GM21825 (cell line): ENCODE results near the gene BCAP29.
"Not testable (repeated sequence)": the region's sequence is repeated elsewhere in the genome, so short reads cannot be mapped to it uniquely, and the experiment has no call there.

Experiments
- ATAC-seq: cut with Tn5 transposase; IDR thresholded peaks from one replicate; pipeline ENCODE4 v1.9.1; 2021; ENCODE audit warnings: mild to moderate bottlenecking, moderate library complexity; ENCODE audit not compliant: unreplicated experiment

Gene BCAP29

DNA sequence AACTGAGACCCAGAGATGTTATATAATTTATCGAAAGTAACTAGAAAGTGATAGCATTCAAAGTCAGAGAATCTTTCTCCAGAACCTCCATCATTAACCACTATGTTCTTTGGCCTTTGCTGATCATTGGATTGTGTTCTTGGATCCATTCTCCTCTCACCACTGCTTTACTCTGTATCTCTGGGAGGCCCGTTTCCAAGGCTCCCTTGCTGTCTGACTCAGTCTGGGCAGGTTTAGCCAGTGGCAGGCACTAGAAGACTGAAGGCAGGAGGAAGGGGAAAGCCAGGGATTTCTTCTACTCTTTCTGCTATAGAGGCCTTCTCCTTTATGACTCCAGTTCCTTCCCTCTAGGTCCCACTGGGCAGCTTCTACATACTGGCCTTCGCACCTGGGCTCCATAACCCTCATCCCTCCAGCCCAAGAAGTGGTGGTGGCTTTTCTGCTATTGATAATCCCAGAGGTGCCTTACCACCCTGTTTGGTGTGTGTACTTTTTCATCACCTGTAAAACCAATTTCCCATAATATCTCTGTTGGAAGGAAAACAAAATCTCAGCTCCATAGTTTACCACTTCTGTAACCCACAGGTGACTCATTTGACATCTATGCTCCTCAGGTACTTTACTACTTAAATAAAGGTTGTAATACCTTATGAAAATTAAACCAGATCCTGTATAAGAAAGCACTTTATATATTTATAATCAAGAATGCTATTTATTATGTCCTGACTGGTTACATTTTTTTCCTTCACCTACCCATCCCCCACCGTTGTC, 36.0 kb downstream of the BCAP29 start:
- ATAC-seq = no peak

- peak; percentile 58 for ATAC-seq
Measured at GRCh38 chr7:107622429-107622828, 42.4 kb downstream of the BCAP29 start.

- no peak for ATAC-seq
Measured at GRCh38 chr7:107622894-107623293, 42.8 kb downstream of the BCAP29 start.

GRCh38 chr7:107627002-107627401, 47.0 kb downstream of the BCAP29 start:
- no peak for ATAC-seq

DNA sequence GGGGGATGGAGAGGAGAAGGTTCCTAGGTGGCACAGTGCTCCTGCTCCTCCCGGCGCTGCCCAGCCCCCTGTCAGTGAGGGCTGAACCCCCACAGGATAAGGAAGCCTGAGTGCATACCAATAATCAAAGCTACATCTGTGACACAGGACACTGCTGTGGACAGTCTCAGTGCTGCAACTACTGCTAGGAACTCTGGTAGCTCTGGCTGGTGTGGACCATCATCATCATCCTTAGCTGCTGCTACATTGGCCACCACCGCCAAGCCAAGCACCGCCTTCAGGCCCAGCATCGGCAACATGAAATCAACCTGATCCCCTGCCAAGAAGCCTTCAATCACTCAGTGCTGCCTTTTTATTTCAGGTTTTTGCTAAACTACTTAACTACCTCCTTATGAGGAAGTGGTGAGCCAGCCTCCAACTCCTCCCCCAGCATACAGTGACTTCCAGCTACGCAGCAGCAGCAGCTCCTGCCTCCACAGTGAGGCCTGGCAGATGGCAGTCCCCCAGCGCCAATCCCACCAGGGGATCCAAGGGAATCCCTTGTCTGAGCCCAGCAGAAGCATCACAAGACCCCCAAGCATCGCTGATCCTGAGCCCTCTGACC, 48.5 kb downstream of the BCAP29 start:
- no peak for ATAC-seq

GRCh38 chr7:107630342-107630741, 50.3 kb downstream of the BCAP29 start:
- ATAC-seq = no peak

DNA sequence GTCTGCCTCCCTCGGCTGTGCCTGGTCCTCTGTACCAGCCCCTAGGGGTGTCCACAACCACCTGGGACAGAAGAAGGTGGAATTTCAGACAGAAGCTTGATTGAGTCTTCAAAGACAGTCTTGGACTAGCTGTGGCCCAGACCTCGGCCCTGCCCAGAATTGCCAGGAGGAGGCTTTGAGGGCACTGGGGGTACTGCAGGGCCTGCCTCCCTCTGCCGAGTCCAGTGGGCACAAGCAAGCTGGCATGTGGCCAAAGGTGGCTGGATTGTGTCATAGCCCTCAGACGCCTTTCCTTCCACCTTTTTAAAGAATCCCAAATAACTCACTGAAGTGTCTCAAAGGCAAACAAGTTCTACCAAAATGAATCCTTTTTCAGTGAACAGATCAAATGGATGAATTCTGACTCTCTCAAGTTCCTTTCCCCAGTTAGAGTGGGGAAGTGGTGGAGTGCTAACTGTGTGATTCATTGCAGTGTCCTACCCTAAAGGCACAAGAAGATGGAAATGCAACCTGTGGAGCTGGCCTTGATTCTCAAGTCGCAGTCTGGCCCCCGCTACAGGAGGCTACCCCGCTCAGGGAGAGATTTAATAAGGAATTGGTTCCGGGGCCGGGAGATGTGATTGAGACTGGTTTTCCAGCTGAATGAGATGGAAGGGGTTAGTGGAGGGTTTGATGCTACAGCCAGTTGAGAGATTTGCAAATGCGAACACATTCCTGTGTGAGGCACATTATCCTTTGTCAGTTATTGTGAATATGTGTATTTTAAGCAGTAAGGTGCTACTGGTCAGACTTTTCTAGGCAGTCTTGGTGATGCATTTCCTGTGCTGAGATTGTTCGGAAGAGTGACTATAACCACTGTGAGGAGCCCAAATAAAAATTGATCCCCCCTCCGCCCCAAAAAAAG, 51.8 kb downstream of the BCAP29 start:
- no peak for ATAC-seq

- no peak for ATAC-seq
Measured at GRCh38 chr7:107632492-107632865, 52.4 kb downstream of the BCAP29 start.

DNA sequence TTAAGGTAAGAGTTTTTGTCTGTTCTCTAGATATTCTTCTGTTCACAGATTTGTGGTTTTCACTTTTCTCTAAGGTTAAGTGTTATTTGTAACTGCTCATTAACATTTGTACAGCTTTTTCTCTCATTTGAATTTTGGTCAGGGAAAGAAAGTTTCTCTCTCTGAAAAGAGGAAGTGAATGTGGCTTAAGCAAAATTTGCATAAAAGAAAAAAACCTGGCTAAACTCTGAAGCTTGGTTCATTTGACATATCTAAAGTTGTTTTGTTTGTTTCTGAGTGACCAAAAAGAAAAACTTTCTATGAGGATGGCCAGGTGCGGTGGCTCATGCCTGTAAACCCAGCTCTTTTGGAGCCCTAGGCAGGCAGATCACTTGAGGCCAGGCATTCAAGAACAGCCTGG, 58.5 kb downstream of the BCAP29 start:
- ATAC-seq = peak; percentile 93

DNA sequence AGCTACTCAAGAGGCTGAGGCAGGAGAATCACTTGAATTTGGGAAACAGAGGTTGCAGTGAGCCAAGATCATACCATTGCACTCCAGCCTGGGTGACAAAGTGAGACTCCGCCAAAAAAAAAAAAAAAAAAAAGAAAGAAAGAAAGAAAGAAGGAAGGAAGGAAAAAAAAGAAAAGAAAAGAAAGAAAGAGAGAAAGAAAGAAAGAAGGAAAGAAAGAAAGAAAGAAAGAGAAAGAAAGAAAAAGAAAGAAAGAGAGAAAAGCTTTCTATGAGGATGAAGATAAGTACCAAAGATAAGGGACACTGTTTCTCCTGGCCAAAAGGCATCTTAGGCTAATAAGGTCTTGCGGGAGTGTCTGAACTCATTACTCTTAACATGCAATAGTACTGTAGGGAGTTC, 59.0 kb downstream of the BCAP29 start:
- not testable (repeated sequence) for ATAC-seq

- no peak for ATAC-seq
Measured at GRCh38 chr7:107641676-107642075, 61.6 kb downstream of the BCAP29 start.

DNA sequence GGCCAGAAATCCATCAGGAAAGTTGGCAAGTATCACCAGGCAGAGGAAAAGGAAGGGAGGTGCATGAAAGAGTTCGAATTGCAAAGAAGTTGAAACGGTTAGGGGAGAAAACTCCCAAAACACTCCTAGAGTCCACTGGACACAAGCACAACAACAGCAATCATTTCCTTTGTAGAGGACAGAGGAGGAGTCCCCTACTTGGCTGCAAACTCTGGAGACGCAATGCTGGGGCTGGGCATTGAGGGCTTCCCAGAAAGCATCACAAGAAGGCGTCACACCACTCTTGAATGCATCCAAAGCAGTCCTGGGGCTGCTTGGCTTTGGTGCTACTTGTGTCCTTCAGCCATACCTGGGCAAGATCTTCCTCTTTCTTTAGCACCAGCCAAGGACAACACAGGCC, 62.5 kb downstream of the BCAP29 start:
- no peak for ATAC-seq

GRCh38 chr7:107643407-107643806, 63.4 kb downstream of the BCAP29 start:
- ATAC-seq = no peak

- ATAC-seq = no peak
Measured at GRCh38 chr7:107643938-107644308, 63.9 kb downstream of the BCAP29 start.

GRCh38 chr7:107644309-107644974, 64.4 kb downstream of the BCAP29 start:
- ATAC-seq = no peak

DNA sequence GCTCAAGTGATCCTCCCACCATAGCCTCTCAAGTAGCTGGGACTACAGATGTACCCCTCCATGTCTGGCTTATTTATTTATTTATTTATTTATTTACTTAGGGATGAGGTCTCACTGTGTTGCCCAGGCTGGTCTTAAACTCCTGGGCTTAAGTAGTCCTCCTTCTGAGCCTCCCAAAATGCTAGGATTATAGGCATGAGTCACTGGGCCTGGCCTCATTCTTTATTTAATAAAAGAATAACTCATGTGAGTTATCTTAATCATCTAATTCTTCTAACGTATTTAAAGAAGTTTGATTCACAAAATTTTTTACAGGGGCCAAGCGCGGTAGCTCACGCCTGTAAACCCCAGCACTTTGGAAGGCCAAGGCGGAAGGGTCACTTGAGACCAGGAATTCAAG, 72.6 kb downstream of the BCAP29 start:
- ATAC-seq = no peak

DNA sequence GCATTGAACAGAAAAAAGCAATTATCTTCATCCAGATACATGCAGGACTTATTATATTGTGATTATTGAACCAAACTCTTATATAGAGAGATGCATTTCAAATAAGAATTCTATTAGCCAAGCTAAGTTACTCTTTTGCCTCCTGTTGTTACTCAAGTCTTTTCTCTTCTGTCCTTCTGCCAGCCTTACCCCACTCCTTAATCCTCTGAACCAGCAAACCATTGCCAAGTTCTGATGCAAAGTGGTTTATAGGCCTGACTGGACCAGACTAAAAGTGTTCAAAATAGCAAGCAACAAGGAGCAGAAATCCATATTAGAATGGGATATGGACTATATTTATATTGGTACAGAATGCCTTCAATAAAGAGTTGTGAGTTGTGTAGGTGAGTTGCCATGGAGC, 78.4 kb downstream of the BCAP29 start:
- ATAC-seq = no peak

- peak; percentile 39 for ATAC-seq
Measured at GRCh38 chr7:107659666-107660065, 79.6 kb downstream of the BCAP29 start.

GRCh38 chr7:107660381-107661080, 80.5 kb downstream of the BCAP29 start, which contains the start of gene SLC26A4:
Gene SLC26A4, plus strand, starts transcription at chr7:107660828. Its CDS starts 814 bp downstream, at chr7:107661642.
- ATAC-seq = peak; percentile 62

DNA sequence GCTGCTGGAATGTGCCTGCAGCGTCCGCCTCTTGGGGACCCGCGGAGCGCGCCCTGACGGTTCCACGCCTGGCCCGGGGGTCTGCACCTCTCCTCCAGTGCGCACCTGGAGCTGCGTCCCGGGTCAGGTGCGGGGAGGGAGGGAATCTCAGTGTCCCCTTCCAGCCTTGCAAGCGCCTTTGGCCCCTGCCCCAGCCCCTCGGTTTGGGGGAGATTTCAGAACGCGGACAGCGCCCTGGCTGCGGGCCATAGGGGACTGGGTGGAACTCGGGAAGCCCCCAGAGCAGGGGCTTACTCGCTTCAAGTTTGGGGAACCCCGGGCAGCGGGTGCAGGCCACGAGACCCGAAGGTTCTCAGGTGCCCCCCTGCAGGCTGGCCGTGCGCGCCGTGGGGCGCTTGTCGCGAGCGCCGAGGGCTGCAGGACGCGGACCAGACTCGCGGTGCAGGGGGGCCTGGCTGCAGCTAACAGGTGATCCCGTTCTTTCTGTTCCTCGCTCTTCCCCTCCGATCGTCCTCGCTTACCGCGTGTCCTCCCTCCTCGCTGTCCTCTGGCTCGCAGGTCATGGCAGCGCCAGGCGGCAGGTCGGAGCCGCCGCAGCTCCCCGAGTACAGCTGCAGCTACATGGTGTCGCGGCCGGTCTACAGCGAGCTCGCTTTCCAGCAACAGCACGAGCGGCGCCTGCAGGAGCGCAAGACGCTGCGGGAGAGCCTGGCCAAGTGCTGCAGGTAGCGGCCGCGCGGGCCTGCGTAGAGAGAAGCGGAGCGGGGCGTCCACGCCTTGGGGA, 81.2 kb downstream of the BCAP29 start:
- ATAC-seq = peak; percentile 54
